GF-D8 (cell line): ENCODE measurements around the gene CCDC137.
"Not testable (repeated sequence)": the region's sequence is repeated elsewhere in the genome, so short reads cannot be mapped to it uniquely, and the experiment has no call there.

Experiments used
- DNase-seq: peaks from one replicate; lab custom pipeline; 2025; lab: John Stamatoyannopoulos, UW

The CCDC137 gene

DNA sequence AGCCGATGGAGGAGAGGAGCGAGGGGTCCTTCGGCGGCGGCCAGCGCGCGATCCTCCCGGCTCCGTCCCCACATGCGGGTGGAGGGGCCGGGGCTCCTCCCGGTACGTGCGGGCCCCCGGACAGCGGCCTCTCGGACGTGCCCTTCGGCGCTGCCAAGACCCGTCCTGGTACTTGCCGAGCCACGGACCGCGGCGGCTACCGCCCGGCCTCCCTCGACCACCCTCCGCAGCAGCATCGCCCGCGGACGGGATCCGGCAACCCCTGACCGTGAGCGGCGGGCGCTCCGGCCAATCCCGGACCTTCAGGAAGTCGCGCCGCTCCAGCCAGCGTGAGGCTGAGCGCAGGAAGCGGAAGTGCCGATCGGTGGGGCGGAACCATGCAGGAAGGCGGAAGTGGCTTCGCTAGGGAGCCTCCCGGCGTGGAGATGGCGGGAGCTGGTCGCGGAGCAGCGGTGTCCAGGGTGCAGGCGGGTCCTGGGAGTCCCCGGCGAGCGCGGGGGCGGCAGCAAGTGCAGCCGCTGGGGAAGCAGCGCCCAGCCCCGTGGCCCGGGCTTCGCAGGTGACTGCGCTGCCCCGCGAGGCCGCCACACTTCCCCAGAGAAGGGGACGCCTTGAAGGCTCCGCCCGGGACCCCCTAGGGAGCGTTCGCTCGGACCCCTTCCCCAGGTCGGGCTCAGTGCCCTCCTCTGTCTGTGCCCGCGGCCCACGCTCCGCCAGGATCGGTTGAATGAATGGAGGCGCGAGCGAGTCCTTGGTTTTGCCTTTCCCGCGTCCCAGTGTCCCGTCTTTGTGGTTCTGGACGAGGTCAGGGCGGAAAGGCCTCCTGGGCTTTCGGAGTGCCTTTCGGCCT is at the start of gene CCDC137, which contains the start of gene OXLD1:
Gene CCDC137 (plus strand): TSS at position 396 of the 850 bp plus-strand sequence. CDS start 30 bp downstream, at position 426.
Gene OXLD1 (minus strand): TSS at position 264 of the 850 bp plus-strand sequence. CDS start 28 bp downstream, at position 236.
- DNase-seq, result peak; percentile 76

DNA sequence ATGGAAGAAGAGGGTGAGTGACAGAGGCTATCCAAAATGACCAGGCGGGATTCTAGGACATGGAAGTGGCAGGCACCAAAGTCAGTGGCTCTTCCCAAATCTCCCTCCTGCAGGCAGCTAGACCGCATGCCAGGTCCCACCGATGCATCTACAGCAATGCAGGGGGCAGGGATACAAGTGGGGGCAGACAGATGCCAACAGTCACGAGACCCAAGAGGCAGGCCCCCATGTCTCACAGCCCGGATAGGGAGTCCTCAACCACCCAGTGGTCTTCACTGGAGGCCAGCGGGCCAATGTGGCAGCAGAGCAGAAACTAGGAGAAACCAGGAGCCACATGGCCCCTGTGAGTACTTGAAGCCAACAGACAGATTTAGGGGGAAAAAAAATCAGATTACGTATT is 49.7 kb upstream of the CCDC137 start:
- no peak for DNase-seq

DNA sequence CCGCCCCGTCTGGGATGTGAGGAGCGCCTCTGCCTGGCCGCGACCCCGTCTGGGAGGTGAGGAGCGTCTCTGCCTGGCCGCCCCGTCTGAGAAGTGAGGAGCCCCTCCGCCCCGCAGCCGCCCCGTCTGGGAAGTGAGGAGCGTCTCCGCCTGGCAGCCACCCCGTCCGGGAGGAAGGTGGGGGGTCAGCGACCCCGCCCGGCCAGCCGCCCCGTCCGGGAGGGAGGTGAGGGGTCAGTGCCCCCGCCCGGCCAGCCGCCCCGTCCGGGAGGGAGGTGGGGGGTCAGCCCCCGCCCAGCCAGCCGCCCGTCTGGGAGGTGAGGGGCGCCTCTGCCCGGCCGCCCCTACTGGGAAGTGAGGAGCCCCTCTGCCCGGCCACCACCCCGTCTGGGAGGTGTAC is 48.2 kb upstream of the CCDC137 start:
- DNase-seq, result not testable (repeated sequence)

- no peak for DNase-seq
These were observed 44.9 kb upstream of the CCDC137 start for GRCh38 chr17:81621494-81622130.

DNA sequence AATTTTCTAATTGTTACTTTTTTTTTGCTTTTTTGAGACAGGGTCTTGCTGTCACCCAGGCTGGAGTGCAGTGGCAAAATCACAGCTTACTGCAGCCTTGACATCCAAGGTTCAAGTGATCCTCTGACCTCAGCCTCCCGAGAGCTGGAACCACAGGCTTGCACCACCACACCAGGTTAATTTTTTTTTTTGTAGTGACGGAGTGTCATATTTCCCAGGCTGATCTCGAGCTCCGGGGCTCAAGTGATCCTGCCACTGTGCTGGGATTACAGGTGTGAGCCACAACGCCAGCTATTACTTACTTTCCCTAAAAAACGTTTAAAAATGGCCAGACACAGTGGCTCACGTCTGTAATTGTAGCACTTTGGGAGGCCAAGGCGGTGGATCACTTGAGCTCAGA is 36.3 kb upstream of the CCDC137 start:
- DNase-seq, result no peak

DNA sequence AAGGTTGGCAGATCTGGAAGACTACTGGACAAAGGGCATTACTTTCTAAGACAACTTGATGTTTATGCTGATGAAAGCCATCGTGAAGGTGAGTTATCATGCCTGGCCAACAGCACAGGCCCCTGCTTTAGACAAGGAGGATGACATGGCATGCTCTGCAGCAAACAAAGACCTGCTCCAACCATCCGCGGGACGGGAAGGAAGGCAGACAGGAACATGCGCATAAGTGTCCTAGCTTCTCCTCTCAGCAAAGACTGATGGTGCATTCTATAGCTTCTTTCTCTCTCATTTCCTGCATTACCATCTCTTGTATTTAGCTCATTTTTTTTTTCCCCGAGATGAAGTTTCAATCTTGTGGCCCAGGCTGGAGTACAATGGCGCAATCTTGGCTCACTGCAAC is 35.1 kb upstream of the CCDC137 start:
- DNase-seq, result no peak

GRCh38 chr17:81635431-81635830 is 31.1 kb upstream of the CCDC137 start:
- no peak for DNase-seq

- no peak for DNase-seq
These were observed 30.5 kb upstream of the CCDC137 start for GRCh38 chr17:81635973-81636504.

DNA sequence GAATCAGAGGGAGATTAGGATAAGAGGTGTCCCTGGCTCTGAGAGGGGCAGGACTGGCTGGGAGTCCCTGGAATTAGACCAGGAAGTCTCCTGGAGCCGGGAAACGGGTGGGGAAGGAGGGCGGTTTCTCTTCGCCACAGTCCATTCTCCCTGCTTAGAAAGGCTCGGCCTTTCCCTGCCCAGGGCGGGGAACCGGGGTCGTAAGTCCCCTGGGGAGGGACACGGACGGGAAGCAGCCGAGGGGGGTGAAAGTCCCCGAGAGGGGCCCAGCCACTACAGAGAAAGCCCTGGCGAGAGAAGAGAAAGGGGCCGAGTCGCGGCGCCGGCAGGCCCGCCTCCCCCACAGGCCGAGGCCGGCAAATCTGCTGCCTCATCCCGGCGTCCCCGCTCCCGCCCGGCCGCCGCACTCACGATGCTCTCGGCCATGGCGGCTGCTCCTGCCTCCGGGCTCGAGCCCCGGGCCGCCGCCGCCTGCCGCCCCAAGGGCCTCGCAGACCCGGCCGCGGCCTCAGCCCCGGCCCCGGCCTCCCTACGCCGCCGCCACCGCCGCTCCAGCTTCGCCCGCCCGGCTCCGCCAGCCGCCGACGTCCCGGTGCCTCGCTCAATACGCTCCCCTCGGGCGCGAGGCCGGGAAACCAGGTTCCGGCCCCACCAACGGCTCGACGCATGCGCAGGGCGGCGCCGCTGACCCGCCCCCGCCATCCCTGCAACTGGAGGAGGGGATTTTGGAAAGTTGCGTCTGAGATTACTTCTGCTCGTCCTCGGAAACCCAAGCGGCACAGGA is 29.8 kb upstream of the CCDC137 start, which contains the start of the genes NPLOC4 and TSPAN10:
Gene NPLOC4 (minus strand): TSS at position 608 of the 784 bp plus-strand sequence. CDS start 182 bp downstream, at position 426.
Gene TSPAN10 (plus strand): TSS at position 692 of the 784 bp plus-strand sequence. CDS start 5,217 bp downstream, outside the sequence.
- peak; percentile 20 for DNase-seq

DNA sequence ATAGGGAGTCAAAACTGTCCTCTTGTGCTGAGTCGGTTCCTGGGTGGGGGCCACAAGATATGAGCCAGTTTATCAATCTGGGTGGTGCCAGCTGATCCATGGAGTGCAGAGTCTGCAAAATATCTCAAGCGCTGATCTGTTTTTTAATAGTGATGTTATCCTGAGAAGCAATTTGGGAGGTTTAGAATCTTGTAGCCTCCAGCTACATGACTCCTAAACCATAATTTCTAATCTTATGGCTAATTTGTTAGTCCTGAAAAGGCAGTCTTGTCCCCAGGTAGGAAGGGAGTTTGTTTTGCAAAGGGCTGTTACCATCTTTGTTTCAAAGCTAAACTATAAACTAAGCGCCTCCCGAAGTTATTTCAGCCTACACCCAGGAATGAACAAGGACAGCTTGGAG is 27.9 kb upstream of the CCDC137 start:
- DNase-seq, result no peak

DNA sequence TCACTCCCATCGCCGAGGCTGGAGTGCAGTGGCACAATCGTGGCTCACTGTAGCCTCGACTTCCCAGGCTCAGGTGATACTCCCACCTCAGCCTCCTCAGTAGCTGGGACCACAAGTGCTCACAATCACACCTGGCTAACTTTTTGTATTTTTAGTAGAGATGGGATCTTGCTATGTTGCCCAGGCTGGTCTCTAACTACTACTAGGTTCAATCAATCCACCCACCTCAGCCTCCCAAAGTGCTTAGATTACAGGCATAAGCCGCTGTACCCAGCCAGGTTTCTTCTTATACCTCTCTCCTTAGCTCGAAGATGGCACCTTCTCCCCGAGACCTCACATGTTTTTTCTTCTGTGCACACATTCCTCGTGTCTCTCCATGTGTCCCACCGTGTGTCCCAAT is 26.5 kb upstream of the CCDC137 start:
- DNase-seq, result no peak

DNA sequence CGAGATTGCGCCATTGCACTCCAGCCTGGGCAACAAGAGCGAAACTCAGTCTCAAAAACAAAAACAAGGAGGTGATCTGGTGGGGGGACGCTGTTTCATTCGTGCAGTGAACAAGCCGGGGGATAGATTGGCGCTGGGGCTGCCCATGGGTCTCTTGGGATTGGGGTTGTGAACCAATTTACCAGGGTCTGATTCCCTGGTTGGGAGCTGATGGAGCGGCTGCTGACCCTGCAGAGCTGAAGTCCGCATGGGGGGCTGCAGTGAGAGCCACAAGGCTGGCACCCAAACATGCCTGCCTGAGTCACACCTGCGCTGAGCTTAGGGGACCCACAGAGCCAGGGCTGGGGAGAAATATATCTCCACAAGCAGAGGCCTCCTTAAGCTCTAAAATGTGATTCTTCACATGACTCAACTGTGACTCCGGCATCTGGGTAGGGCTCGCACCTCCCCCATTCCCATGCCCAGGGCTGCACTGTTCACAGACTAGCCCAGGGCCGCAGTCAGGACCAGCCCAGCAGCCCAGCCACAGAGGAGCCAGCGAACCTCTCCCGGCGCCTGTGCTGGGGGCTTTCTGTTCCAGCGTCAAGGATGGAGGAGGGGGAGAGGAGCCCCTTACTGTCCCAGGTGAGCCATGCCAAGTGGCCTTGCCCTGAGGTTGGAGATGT is 24.6 kb upstream of the CCDC137 start:
- DNase-seq, result no peak

DNA sequence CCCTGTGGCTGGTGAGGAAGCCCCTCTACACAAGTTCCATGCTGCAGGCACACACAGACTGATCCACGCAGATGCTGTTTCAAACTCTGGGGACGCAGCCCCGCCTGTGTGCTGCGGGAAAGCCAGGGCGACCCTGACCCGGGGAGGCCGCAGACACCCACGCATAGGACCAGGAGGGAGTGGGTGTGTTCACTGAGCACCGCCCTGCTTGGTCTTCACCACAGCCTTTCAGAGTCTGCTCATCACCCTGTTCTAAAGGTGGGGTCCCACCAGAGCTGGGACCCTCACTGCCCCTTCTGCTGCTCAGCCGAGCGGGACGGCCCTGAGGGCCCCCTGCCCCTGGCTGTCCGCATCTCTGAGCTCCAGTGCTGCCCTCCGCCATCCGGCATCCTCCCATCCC is 22.0 kb upstream of the CCDC137 start:
- no peak for DNase-seq

GRCh38 chr17:81644976-81645952 is 21.3 kb upstream of the CCDC137 start:
- DNase-seq, result no peak

- DNase-seq, result no peak
These were observed 19.5 kb upstream of the CCDC137 start for GRCh38 chr17:81646869-81647600.

GRCh38 chr17:81647640-81648012 is 18.9 kb upstream of the CCDC137 start:
- no peak for DNase-seq

DNA sequence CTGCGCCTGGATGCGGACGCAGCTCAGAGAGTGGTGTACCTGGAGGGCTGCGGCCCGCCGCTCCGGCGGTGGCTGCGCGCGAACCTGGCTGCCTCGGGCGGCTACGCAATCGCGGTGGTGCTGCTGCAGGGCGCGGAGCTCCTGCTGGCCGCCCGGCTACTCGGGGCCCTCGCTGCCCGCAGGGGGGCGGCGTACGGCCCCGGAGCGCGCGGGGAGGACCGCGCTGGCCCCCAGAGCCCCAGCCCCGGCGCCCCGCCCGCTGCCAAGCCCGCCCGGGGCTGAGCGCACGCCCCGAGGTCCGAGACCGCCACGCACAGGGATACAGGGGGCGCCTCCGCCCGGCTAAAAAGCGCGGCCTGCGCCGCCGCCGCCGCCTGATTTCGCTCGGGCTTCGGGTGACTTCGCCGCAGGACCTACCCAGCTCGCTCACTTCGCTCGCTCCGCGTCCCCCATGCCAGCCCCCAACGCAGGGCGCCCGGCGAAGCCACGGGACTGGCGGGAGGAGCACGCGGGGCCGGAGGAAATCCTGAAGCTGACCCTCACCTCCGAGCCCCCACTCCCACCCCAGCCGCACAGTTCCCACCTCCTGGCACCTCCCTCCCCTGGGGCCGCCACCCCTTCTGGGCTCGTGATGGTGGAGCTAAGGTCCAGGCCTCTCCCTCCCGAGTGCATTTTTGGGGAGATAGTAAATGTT is 18.4 kb upstream of the CCDC137 start:
- DNase-seq, result no peak

DNA sequence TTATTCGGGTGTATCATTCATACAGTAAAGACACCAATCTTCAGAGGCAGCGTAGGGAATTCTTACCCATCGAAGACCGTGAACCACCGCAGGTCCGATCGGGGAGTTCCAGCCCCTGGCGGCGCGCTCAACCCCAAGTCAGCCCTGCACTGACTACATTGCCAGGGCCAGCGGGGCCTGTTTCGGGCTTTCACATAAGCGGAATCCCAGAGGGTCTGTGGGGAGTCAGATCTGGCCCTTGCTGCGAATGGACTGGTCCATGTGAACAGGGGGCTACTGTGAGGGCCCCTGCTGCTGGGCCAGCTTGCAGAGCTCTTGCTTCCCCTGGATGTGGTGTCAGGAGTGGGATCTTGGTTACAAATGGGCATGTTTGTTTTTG is 17.8 kb upstream of the CCDC137 start:
- no peak for DNase-seq

- no peak for DNase-seq
These were observed 15.6 kb upstream of the CCDC137 start for GRCh38 chr17:81650951-81651350.
